NCI-H187 treated with DMSO at 0.1 percent for 48 hours (cell line): ENCODE data around the gene LIME1.
"Not testable (repeated sequence)": the region's sequence is repeated elsewhere in the genome, so short reads cannot be mapped to it uniquely, and the experiment has no call there.

ENCODE experiments used
- DNase-seq: peaks from one replicate; lab custom pipeline; 2025; lab: John Stamatoyannopoulos, UW

LIME1 gene

GRCh38 chr20:63773571-63774241 lies 37.2 kb downstream of the LIME1 start:
- no peak for DNase-seq

- no peak for DNase-seq
Measured at GRCh38 chr20:63774306-63774705, 37.8 kb downstream of the LIME1 start.

DNA sequence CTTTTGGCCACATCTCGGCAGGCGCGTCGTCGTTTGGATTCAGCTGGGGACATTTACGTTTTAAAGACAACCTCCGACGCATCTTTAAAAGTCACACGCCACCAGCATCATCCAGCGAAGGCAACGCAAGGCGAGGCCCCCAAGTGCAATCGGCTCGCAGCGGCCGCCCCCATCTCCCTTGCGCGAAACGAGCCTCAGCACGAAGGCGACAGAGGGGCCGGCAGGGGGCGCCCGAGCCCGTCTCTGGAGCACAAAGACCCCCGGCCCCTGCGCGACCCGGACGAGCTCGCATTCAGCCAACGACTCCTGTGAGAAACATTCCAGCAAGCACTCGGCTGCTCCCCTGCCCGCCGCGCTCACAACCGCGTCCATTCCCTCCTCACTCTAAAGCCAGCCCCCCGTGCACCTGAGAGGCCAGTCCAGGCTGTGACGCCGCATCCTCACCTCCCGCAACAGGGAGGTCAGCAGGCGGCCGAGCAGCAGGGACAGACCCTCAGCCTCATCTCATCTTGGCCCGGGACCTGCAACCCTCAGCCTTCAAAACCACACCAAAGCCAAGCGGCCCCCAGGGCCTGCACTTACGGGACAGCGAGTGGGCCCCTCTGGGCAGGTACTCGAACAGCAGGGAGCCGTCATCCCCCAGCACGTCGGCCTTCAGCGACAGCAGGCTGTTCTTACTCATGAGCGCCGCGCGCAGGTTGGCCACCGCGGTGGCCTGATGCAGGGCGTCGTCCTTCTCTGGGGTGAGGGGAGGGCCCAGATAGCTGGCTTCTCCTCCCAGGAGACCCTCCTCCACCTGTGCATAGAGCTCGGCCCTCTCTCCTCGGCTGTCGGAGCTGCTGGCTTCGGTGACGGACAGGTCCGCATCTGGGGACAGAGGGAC lies 38.9 kb downstream of the LIME1 start:
- DNase-seq = no peak

- DNase-seq = not testable (repeated sequence)
Measured at GRCh38 chr20:63776875-63777274, 40.4 kb downstream of the LIME1 start.

DNA sequence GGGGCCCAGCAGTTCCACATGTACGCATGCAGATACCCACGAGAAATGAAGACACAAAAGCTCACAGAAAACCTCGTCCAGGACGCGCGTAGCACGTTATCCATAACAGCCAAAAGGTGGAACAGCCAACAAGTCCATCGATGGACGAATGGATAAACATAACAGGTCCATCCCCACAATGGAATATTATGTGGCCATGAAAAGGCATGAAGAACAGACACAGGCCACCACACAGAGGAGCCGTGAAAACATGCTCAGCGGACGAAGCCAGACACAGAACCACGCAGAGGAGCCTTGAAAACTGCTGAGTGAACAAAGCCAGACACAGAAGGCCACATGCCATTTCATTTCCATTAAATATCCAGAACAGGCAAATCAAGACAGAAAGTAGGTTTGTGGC lies 41.1 kb downstream of the LIME1 start:
- DNase-seq = no peak

DNA sequence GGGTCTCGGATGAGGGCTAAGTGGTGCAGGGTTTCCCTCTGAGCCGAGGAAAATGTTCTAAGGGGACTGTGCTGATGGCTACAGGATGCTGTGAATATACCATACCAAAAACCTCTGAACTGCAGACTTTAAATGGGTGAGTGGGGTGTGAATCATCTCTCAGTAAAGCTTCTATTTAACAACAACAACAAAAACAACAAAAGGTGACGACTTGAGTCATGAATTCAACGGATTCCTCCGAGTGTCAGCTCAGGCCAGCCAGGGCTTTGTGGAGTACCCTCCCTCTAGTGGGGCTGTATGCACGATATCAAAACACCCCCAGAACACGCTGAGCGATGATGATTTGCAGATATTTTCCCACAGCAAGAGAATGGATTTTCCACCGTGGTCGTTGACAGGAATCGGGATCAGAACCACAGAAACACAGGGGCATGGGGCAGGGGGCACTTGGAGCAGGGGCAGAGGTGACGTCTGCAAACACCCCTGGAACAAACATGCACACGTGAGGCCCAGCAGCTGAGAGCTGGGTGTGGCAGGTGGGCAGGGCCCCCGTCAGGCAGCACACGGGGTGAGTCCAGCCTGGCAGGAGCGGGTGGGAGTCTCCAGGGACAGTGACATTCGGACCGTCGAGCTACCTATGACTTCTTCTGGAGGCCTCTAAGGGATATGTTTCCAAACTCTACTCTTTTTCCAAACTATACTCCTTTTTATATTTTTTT lies 41.7 kb downstream of the LIME1 start:
- no peak for DNase-seq

- no peak for DNase-seq
Measured at GRCh38 chr20:63778857-63779256, 42.4 kb downstream of the LIME1 start.

- no peak for DNase-seq
Measured at GRCh38 chr20:63781181-63781580, 44.7 kb downstream of the LIME1 start.

DNA sequence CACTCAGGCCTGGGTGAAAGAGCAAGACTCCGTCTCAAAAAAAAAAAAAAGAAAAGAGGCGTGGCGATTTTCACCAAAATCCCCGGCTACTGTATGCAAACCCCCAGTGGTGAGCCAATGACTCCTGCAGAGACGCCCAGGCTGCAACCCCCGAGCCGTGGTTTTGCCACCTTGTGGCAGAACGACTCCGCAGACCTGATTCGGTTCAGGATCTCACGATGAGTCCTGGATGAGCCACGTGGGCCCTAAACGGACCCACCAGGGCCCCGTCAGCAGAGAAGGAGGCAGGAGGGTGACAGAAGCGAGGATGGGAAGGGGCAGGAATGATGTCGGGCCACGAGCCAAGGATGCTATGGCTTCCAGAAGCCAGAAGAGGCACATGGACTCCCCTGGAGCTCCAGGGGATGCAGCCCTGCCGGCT lies 45.6 kb downstream of the LIME1 start:
- no peak for DNase-seq

- DNase-seq = no peak
Measured at GRCh38 chr20:63782521-63782971, 46.1 kb downstream of the LIME1 start.

DNA sequence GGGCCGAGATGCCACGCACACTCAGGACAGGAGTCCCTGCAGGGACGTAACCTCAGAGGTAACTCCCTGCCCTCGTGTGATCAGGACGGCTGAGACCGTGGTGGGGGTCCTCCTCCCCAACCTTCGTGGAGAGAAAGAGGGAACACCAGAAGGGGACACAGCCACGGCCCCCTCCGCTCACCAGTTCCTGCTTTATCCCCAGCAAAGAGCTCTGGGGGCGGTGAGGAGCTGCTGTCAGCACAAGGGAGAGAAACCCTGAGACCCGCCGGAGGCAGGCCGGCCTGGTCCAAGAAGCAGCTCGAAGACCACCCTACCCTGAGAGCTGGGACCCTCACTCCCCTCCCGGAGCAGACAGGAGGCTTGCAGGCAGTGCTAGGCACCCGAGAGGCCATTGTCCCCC lies 47.5 kb downstream of the LIME1 start:
- no peak for DNase-seq

DNA sequence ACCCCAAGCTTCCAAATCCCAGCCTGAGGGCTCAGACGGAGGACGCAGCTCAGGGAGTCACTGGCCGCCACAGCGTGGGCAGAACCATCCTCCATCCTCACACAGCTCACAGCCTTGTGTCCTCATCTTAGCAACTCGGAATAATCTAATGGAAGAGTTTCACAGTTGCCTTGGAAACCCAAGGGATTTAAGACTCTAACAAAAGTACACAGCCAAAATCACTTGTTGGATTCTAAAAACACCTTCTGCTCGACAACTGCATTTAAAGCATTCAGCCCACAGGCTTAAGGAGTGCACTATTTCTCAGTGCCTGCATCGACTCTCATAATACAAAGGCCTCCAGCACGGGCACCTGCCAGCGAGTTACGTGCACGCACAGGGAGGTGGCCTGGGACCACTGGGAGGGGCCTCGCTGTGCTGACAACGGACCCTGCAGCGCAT lies 49.2 kb downstream of the LIME1 start:
- DNase-seq = no peak

- DNase-seq = no peak
Measured at GRCh38 chr20:63787302-63787701, 50.8 kb downstream of the LIME1 start.

DNA sequence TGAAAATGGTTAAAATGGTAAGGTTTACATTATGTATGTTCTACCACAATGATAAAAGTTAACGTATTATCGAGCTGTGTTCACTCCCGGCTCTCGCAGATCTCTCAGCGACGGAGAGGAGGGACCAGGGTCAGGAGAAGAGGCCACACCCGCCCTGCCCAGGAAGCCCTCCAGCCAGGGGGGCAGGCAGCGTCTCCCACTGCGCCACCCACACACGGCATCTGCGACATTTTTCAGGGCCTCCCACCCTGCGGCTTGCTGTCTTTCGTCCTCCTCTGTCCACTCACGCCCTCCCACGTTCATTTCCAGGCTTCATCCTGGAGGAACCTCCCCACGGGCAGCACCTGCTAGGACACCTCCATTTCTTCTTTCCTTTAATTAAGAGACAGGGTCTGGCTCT lies 51.3 kb downstream of the LIME1 start:
- DNase-seq = no peak
